HepG2 (cell line): ENCODE measurements around the gene C20orf144. TPM values are rescaled to one million over a fixed set of nuclear protein-coding genes. Genes with fewer than 3 reads are reported as not detected.

ENCODE experiments used
- AFF4 ChIP-seq: sonication (generic); formaldehyde crosslinking; IDR thresholded peaks from 2 replicates; pipeline ENCODE4 v1.4.0; 2020; ENCODE audit warnings: missing genetic modification reagents
- DR1 ChIP-seq: sonication (generic); formaldehyde crosslinking; IDR thresholded peaks from 2 replicates; pipeline ENCODE4 v1.8.0; 2021; ENCODE audit warnings: mild to moderate bottlenecking, missing genetic modification reagents, inconsistent platforms
- FOXP1 ChIP-seq, 2 experiments: fragments of 450-650 bp in 1 of 2; IDR thresholded peaks; 2 replicates each; pipeline ENCODE4 v1.6.1; 2017 to 2018; ENCODE audit warnings: antibody characterized with exemption in 1 of 2
- HES4 ChIP-seq: sonication (generic); formaldehyde crosslinking; IDR thresholded peaks from 2 replicates; pipeline ENCODE4 v1.9.0; 2021; ENCODE audit warnings: mild to moderate bottlenecking, missing genetic modification reagents, borderline replicate concordance
- HNRNPUL1 ChIP-seq: fragments of 200-400 bp; formaldehyde crosslinking; IDR thresholded peaks from 2 replicates; pipeline ENCODE4 v1.6.1; 2017; ENCODE audit warnings: low read depth, mild to moderate bottlenecking, low read length, moderate library complexity
- KDM5B ChIP-seq: sonication (generic); formaldehyde crosslinking; IDR thresholded peaks from 2 replicates; pipeline ENCODE4 v1.4.0; 2020; ENCODE audit warnings: missing genetic modification reagents, mild to moderate bottlenecking, borderline replicate concordance
- KLF15 ChIP-seq: sonication (generic); formaldehyde crosslinking; IDR thresholded peaks from 2 replicates; pipeline ENCODE4 v1.8.1; 2023; ENCODE audit warnings: borderline replicate concordance, mild to moderate bottlenecking, inconsistent platforms, missing genetic modification reagents, mixed read lengths
- RNF2 ChIP-seq: fragments of 450-650 bp; conservative IDR thresholded peaks from 2 replicates; pipeline ENCODE4 v1.6.1; 2016; ENCODE audit warnings: low read depth
- SATB2 ChIP-seq: sonication (generic); formaldehyde crosslinking; IDR thresholded peaks from 2 replicates; pipeline ENCODE4 v1.5.0; 2020; ENCODE audit warnings: missing genetic modification reagents
- SRSF1 ChIP-seq: fragments of 200-400 bp; formaldehyde crosslinking; optimal IDR thresholded peaks from 2 replicates; pipeline ENCODE3; 2017; ENCODE audit warnings: mild to moderate bottlenecking, low read depth, low read length, moderate library complexity
- STAG1 ChIP-seq: sonication (generic); formaldehyde crosslinking; IDR thresholded peaks from 2 replicates; pipeline ENCODE4 v1.4.0; 2020; ENCODE audit warnings: missing genetic modification reagents
- TEAD2 ChIP-seq: sonication (generic); formaldehyde crosslinking; IDR thresholded peaks from 2 replicates; pipeline ENCODE4 v1.9.0; 2021; ENCODE audit warnings: missing genetic modification reagents
- TSC22D2 ChIP-seq: sonication (generic); formaldehyde crosslinking; IDR thresholded peaks from 2 replicates; pipeline ENCODE4 v1.5.1; 2020; ENCODE audit warnings: missing genetic modification reagents, mild to moderate bottlenecking, borderline replicate concordance
- ZBTB38 ChIP-seq: sonication (generic); formaldehyde crosslinking; IDR thresholded peaks from 2 replicates; pipeline ENCODE4 v1.5.1; 2020; ENCODE audit warnings: mild to moderate bottlenecking, missing genetic modification reagents
- ZMYM2 ChIP-seq: sonication (generic); formaldehyde crosslinking; IDR thresholded peaks from 2 replicates; pipeline ENCODE4 v1.8.0; 2022; ENCODE audit warnings: mild to moderate bottlenecking, missing genetic modification reagents
- ZNF124 ChIP-seq: sonication (generic); formaldehyde crosslinking; IDR thresholded peaks from 2 replicates; pipeline ENCODE4 v1.4.0; 2020; ENCODE audit warnings: missing genetic modification reagents
- ZNF3 ChIP-seq: IDR thresholded peaks from 2 replicates; pipeline ENCODE4 v1.7.0; 2017; ENCODE audit warnings: inconsistent platforms
- ZNF441 ChIP-seq: sonication (generic); formaldehyde crosslinking; IDR thresholded peaks from 2 replicates; pipeline ENCODE4 v1.7.0; 2021; ENCODE audit warnings: missing genetic modification reagents, borderline replicate concordance
- ZNF558 ChIP-seq: sonication (generic); formaldehyde crosslinking; IDR thresholded peaks from 2 replicates; pipeline ENCODE4 v1.9.0; 2022; ENCODE audit warnings: mild to moderate bottlenecking, missing genetic modification reagents, borderline replicate concordance
- ZNF619 ChIP-seq: sonication (generic); formaldehyde crosslinking; IDR thresholded peaks from 2 replicates; pipeline ENCODE4 v1.4.0; 2020; ENCODE audit warnings: mild to moderate bottlenecking, missing genetic modification reagents
- ZNF850 ChIP-seq: sonication (generic); formaldehyde crosslinking; conservative IDR thresholded peaks from 2 replicates; pipeline ENCODE4 v1.9.0; 2021; ENCODE audit warnings: mild to moderate bottlenecking, missing genetic modification reagents
- ZNF883 ChIP-seq: sonication (generic); formaldehyde crosslinking; IDR thresholded peaks from 2 replicates; pipeline ENCODE4 v1.5.1; 2020; ENCODE audit warnings: mild to moderate bottlenecking, missing genetic modification reagents; ENCODE audit errors: not compliant biosample characterization
- polyA plus RNA-seq, 8 experiments: library from polyadenylated mRNA; depleted of rRNA in 3 of 8; stranded (reverse) in 7 of 8; unstranded in 1 of 8; fragments of >200 nt; fragmentation: Illumina TruSeq in 4 of 8; extraction: Trizol in 4 of 8; gene quantifications; 2 replicates each; pipeline versions ENCODE4 v1.2.1 to v1.2.3, GENCODE V29; 2011 to 2016; ENCODE audit warnings: low read depth in 4 of 8, missing spikeins in 1 of 8, mixed read lengths in 1 of 8; ENCODE audit not compliant: insufficient read depth in 1 of 8
- total RNA-seq, 5 experiments: library from RNA; depleted of rRNA; stranded (reverse); fragments of >200 nt; fragmentation: Illumina TruSeq; extraction: Trizol; gene quantifications; 2 replicates each; pipeline ENCODE4 v1.2.3, GENCODE V29; 2016; ENCODE audit warnings: low read depth in 1 of 5
- TF ChIP-seq, protein P1 (sequence below): sonication (generic); formaldehyde crosslinking; IDR thresholded peaks from 2 replicates; pipeline ENCODE4 v1.8.0; 2022; ENCODE audit warnings: missing genetic modification reagents, mild to moderate bottlenecking, inconsistent platforms, borderline replicate concordance
- TF ChIP-seq, protein P2 (sequence below): IDR thresholded peaks from 2 replicates; pipeline ENCODE4 v1.6.1; 2018; ENCODE audit warnings: missing genetic modification reagents, mild to moderate bottlenecking, missing compliant biosample characterization

C20orf144 gene
- total and polyA plus RNA-seq, 2 of the 13 experiments (the other 11 are each of a cell fraction or from before 2014, with no cell fraction given), result 0.09 to 0.16 TPM

DNA sequence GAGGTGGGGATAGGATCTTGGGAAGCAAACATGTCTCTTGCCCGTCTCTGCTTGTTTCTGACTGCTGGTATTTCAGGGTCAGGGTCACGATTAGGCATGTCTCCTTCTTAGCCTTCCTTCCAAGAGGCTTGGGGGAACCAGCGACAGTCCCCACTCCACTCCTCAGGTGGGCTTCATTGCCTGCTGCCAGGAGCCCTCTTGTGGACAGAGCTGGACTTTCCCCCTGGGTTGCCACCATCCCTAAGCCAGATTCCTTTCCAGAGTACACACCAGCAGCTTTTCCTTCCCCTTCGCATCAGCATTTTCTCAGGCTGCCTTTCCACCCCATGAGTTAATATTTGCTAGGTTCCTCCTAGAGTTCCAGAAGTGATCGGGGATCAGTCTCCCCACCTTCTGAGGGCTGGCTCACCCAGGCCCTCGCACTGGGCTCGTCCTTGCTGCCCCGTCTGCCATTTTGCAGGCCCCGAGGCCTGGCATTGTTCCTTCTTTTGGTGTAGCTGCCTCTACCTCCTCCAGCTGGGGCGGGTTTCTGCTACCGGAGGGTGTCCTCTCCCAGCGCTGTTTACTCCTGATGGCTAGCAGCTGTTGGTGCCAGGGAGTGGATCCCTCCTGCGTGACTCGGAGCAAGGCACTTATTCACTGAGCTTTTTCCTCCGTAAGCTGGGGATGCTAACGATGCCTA, 8.8 kb upstream of the C20orf144 start (continued):
- TF ChIP-seq, protein P1, sequence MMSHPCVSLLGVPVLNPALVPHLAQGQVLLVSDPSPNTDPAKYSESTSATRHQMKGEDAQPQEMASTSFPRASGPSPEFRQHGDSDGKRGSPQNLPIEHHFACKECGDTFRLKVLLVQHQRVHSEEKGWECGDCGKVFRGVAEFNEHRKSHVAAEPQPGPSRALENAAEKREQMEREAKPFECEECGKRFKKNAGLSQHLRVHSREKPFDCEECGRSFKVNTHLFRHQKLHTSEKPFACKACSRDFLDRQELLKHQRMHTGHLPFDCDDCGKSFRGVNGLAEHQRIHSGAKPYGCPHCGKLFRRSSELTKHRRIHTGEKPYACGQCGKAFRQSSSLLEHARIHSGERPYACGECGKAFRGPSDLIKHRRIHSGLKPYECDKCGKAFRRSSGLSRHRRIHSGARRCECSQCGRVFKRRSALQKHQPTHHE, result no peak
- TF ChIP-seq KLF15 (CRISPR knock-in tag) (peak; percentile 62; the same call in 1 of the 2 replicates), ZMYM2 (CRISPR knock-in tag) (no peak), AFF4 (peak; percentile 75; the same call in 1 of the 2 replicates), ZBTB38 (no peak), RNF2 (no peak), TSC22D2 (CRISPR knock-in tag) (peak; percentile 77; the same call in 1 of the 2 replicates), ZNF883 (CRISPR knock-in tag) (peak; percentile 70), ZNF619 (CRISPR knock-in tag) (no peak), STAG1 (CRISPR knock-in tag) (peak; percentile 99), DR1 (CRISPR knock-in tag) (0 out of 2 replicates have a peak, but pooled peaks have one; percentile 35), ZNF441 (CRISPR knock-in tag) (peak; percentile 82), FOXP1 (IDR thresholded peaks at IDR 0.05) (no peak), FOXP1 (CRISPR knock-in tag; IDR thresholded peaks at IDR 0.05) (no peak), HES4 (CRISPR knock-in tag) (0 out of 2 replicates have a peak, but pooled peaks have one; percentile 44), HNRNPUL1 (no peak), SRSF1 (no peak), ZNF850 (no peak), TEAD2 (CRISPR knock-in tag) (no peak), ZNF124 (peak; percentile 80), KDM5B (CRISPR knock-in tag) (no peak), ZNF3 (no peak), SATB2 (CRISPR knock-in tag) (no peak), ZNF558 (CRISPR knock-in tag) (no peak)
- TF ChIP-seq, protein P2, sequence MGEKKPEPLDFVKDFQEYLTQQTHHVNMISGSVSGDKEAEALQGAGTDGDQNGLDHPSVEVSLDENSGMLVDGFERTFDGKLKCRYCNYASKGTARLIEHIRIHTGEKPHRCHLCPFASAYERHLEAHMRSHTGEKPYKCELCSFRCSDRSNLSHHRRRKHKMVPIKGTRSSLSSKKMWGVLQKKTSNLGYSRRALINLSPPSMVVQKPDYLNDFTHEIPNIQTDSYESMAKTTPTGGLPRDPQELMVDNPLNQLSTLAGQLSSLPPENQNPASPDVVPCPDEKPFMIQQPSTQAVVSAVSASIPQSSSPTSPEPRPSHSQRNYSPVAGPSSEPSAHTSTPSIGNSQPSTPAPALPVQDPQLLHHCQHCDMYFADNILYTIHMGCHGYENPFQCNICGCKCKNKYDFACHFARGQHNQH (CRISPR knock-in tag), result peak; percentile 63
